OCI-LY7 (cell line): ENCODE data around the gene HCRTR1. TPM values are rescaled to one million over a fixed set of nuclear protein-coding genes. Genes with fewer than 3 reads are reported as not detected.

Experiments
- BruUV-seq: library from RNA; stranded (reverse); fragments of 400-500 nt; replicated peaks from 2 replicates; lab custom pipeline; 2021; lab: Mats Ljungman, UMichigan
- CTCF ChIA-PET: fragments of 300-600 bp; sonication (Branson Sonifier 250); formaldehyde crosslinking; loops from one replicate; lab custom pipeline; 2022; ENCODE audit warnings: antibody characterized with exemption; ENCODE audit not compliant: unreplicated experiment; lab: Charles Lee
- POLR2A ChIA-PET: fragments of 300-600 bp; sonication (Branson Sonifier 250); formaldehyde crosslinking; loops from one replicate; lab custom pipeline; 2022; ENCODE audit warnings: antibody characterized with exemption; lab: Charles Lee
- DNase-seq: peaks from one replicate; pipeline ENCODE4 v3.0.0-alpha.2; 2015; ENCODE audit warnings: low spot score
- H2AFZ ChIP-seq: fragments of 200-600 bp; sonication (generic), shearing (Covaris generic); 2 replicates; pipeline ENCODE4 v1.6.1; 2014; ENCODE audit warnings: mild to moderate bottlenecking, antibody characterized with exemption, low read length, moderate library complexity
- H3K27ac ChIP-seq: fragments of 200-600 bp; sonication (generic); 2 replicates; pipeline ENCODE4 v1.5.1; 2014; ENCODE audit warnings: mixed run types, low read depth, mild to moderate bottlenecking, moderate library complexity, low read length, inconsistent platforms; ENCODE audit not compliant: poor library complexity, severe bottlenecking
- H3K36me3 ChIP-seq: fragments of 200-600 bp; sonication (generic); 2 replicates; pipeline ENCODE4 v1.6.1; 2014; ENCODE audit warnings: mild to moderate bottlenecking, antibody characterized with exemption, low read length, moderate library complexity, mixed read lengths; ENCODE audit not compliant: insufficient read depth
- H3K4me1 ChIP-seq: fragments of 200-600 bp; sonication (generic); 2 replicates; pipeline ENCODE4 v1.5.1; 2014; ENCODE audit warnings: mild to moderate bottlenecking, low read length; ENCODE audit not compliant: insufficient read depth, poor library complexity, severe bottlenecking
- H3K4me2 ChIP-seq: fragments of 200-600 bp; sonication (generic); 2 replicates; pipeline ENCODE4 v1.6.1; 2014; ENCODE audit warnings: mild to moderate bottlenecking, low read length
- H3K4me3 ChIP-seq: fragments of 200-600 bp; sonication (generic); 2 replicates; pipeline ENCODE4 v1.5.1; 2014; ENCODE audit warnings: mild to moderate bottlenecking, low read depth, low read length; ENCODE audit not compliant: poor library complexity, severe bottlenecking
- H3K79me2 ChIP-seq: fragments of 200-600 bp; sonication (generic); 2 replicates; pipeline ENCODE4 v1.6.1; 2016; ENCODE audit warnings: low read depth, mild to moderate bottlenecking, low read length, moderate library complexity, mixed read lengths; ENCODE audit not compliant: insufficient read depth
- H3K9me2 ChIP-seq: fragments of 200-600 bp; sonication (generic); 2 replicates; pipeline ENCODE4 v1.6.1; 2016; ENCODE audit warnings: mild to moderate bottlenecking, low read length, mixed read lengths; ENCODE audit not compliant: insufficient read depth
- H3K9me3 ChIP-seq: fragments of 200-600 bp; sonication (generic); 2 replicates; pipeline ENCODE4 v1.6.1; 2014; ENCODE audit warnings: mild to moderate bottlenecking, mixed run types, low read length, mixed read lengths
- H4K20me1 ChIP-seq: fragments of 200-600 bp; sonication (generic); 2 replicates; pipeline ENCODE4 v1.6.1; 2014; ENCODE audit warnings: mild to moderate bottlenecking, antibody characterized with exemption, low read length, moderate library complexity, mixed read lengths; ENCODE audit not compliant: insufficient read depth
- EZH2phosphoT487 ChIP-seq: fragments of 200-600 bp; sonication (generic); IDR thresholded peaks from 2 replicates; pipeline ENCODE4 v1.6.1; 2018; ENCODE audit warnings: low read depth, borderline replicate concordance, mild to moderate bottlenecking, mixed run types, antibody characterized with exemption, low read length, moderate library complexity, mixed read lengths
- intact Hi-C: fragments of 100-400 bp; cut with micrococcal nuclease; formaldehyde crosslinking; loops from one replicate; pipeline ENCODE4 v1.10.0; 2022; ENCODE audit not compliant: unreplicated experiment
- total RNA-seq, 2 experiments: library from RNA; depleted of rRNA in 1 of 2; stranded (reverse); fragments of >200 nt in 1 of 2; shearing (Covaris generic) in 1 of 2; gene quantifications; 2 replicates each; pipeline ENCODE4 v1.2.3, GENCODE V29; 2014 to 2022
- TF ChIP-seq, protein P1 (sequence below): fragments of 200-600 bp; sonication (generic); conservative IDR thresholded peaks from 2 replicates; pipeline ENCODE4 v1.5.1; 2014; ENCODE audit warnings: mild to moderate bottlenecking, antibody characterized with exemption, low read length, moderate library complexity, mixed read lengths

The HCRTR1 gene
- total RNA-seq, 2 experiments from 2014 or later: not detected

GRCh38 chr1:31568895-31569595, 48.4 kb upstream of the HCRTR1 start:
- ChIA-PET CTCF (no interaction called here), POLR2A (interaction anchor here (0.6 kb wide), 1 partner anchor 879 kb away, joined by 3 read pairs; no protein-coding TSS in a partner anchor)
- Histone ChIP-seq H3K4me1 (peaks cover 7% of the 10 kb centered on the region), H2AFZ (no peak overlapping the region), H4K20me1 (no peaks in the 10 kb centered on the region), H3K9me2 (no peaks in the 10 kb centered on the region), H3K79me2 (no peaks in the 10 kb centered on the region), H3K36me3 (no peaks in the 10 kb centered on the region), H3K4me3 (no peak overlapping the region), H3K27ac (no peak overlapping the region), H3K4me2 (no peak overlapping the region), H3K9me3 (no peaks in the 10 kb centered on the region)
- no peak for TF ChIP-seq EZH2phosphoT487
- TF ChIP-seq, protein P1, sequence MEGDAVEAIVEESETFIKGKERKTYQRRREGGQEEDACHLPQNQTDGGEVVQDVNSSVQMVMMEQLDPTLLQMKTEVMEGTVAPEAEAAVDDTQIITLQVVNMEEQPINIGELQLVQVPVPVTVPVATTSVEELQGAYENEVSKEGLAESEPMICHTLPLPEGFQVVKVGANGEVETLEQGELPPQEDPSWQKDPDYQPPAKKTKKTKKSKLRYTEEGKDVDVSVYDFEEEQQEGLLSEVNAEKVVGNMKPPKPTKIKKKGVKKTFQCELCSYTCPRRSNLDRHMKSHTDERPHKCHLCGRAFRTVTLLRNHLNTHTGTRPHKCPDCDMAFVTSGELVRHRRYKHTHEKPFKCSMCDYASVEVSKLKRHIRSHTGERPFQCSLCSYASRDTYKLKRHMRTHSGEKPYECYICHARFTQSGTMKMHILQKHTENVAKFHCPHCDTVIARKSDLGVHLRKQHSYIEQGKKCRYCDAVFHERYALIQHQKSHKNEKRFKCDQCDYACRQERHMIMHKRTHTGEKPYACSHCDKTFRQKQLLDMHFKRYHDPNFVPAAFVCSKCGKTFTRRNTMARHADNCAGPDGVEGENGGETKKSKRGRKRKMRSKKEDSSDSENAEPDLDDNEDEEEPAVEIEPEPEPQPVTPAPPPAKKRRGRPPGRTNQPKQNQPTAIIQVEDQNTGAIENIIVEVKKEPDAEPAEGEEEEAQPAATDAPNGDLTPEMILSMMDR: no peak
- intact Hi-C loops: no loop called here
- DNase-seq: no peak
- no TSS peak for BruUV-seq

- POLR2A ChIA-PET: no interaction called here
- TF ChIP-seq, protein P1: no peak
- no peak for TF ChIP-seq EZH2phosphoT487
- Histone ChIP-seq H3K36me3 (no peaks in the 10 kb centered on the region), H3K9me2 (no peaks in the 10 kb centered on the region), H4K20me1 (no peaks in the 10 kb centered on the region), H3K4me1 (peaks cover 7% of the 10 kb centered on the region), H3K4me3 (no peak overlapping the region), H3K79me2 (no peaks in the 10 kb centered on the region), H3K27ac (no peak overlapping the region), H2AFZ (no peak overlapping the region), H3K9me3 (no peaks in the 10 kb centered on the region), H3K4me2 (no peak overlapping the region)
- no peak for DNase-seq
- CTCF ChIA-PET: no interaction called here
- BruUV-seq: no TSS peak
- intact Hi-C loops: no loop called here
Measured at GRCh38 chr1:31569596-31570173, 47.8 kb upstream of the HCRTR1 start.

GRCh38 chr1:31570228-31570627, 47.3 kb upstream of the HCRTR1 start:
- no peaks in the 10 kb centered on the region for H3K79me2 ChIP-seq
- no peaks in the 10 kb centered on the region for H3K9me3 ChIP-seq
- H2AFZ ChIP-seq: no peak overlapping the region
- H4K20me1 ChIP-seq: no peaks in the 10 kb centered on the region
- H3K4me3 ChIP-seq: no peak overlapping the region
- intact Hi-C loops: no loop called here
- CTCF ChIA-PET: no interaction called here
- H3K9me2 ChIP-seq: no peaks in the 10 kb centered on the region
- H3K27ac ChIP-seq: no peak overlapping the region
- no peak overlapping the region for H3K4me2 ChIP-seq
- peaks cover 7% of the 10 kb centered on the region for H3K4me1 ChIP-seq
- no TSS peak for BruUV-seq
- no peaks in the 10 kb centered on the region for H3K36me3 ChIP-seq
- POLR2A ChIA-PET: interaction anchor here (0.6 kb wide), 1 partner anchor 8 kb away, joined by 4 read pairs; no protein-coding TSS in a partner anchor
- TF ChIP-seq EZH2phosphoT487: no peak
- TF ChIP-seq, protein P1: no peak
- no peak for DNase-seq
